Osteocyte (in vitro differentiated cells): ENCODE results near the gene CEP43. TPM values are rescaled to one million over a fixed set of nuclear protein-coding genes. Genes with fewer than 3 reads are reported as not detected.
A peak's percentile ranks its signal among the peaks of the same experiment; 100 is the strongest.

Experiments
- DNase-seq: peaks from one replicate; pipeline ENCODE4 v3.0.0; 2021; ENCODE audit warnings: mixed read lengths; ENCODE audit not compliant: unreplicated experiment; ENCODE audit errors: extremely low spot score
- H3K27ac Mint-ChIP-seq: one replicate; pipeline ENCODE4 v1.8.0; 2021; ENCODE audit warnings: mild to moderate bottlenecking, mixed read lengths; ENCODE audit not compliant: unreplicated experiment
- H3K27me3 Mint-ChIP-seq: one replicate; pipeline ENCODE4 v1.8.0; 2021; ENCODE audit warnings: mixed read lengths; ENCODE audit not compliant: unreplicated experiment
- H3K36me3 Mint-ChIP-seq: one replicate; pipeline ENCODE4 v1.8.0; 2021; ENCODE audit warnings: mixed read lengths; ENCODE audit not compliant: unreplicated experiment
- H3K4me1 Mint-ChIP-seq: one replicate; pipeline ENCODE4 v1.8.0; 2021; ENCODE audit warnings: mixed read lengths; ENCODE audit not compliant: unreplicated experiment
- H3K4me3 Mint-ChIP-seq: one replicate; pipeline ENCODE4 v1.8.0; 2021; ENCODE audit warnings: mild to moderate bottlenecking, moderate library complexity, mixed read lengths; ENCODE audit not compliant: unreplicated experiment
- H3K9me3 Mint-ChIP-seq: one replicate; pipeline ENCODE4 v1.8.0; 2021; ENCODE audit warnings: mixed read lengths; ENCODE audit not compliant: unreplicated experiment
- total RNA-seq: library from RNA; stranded (reverse); gene quantifications from 2 replicates; pipeline ENCODE4 v1.2.1, GENCODE V29; 2021
- TF ChIP-seq, protein P1 (sequence below): fragments of 200-600 bp; sonication (generic); IDR thresholded peaks from 2 replicates; pipeline ENCODE4 v1.5.0; 2021; ENCODE audit warnings: antibody characterized with exemption, mild to moderate bottlenecking, moderate library complexity

CEP43 gene
- total RNA-seq, 1 donor from 2014 or later, result 16.0 TPM

DNA sequence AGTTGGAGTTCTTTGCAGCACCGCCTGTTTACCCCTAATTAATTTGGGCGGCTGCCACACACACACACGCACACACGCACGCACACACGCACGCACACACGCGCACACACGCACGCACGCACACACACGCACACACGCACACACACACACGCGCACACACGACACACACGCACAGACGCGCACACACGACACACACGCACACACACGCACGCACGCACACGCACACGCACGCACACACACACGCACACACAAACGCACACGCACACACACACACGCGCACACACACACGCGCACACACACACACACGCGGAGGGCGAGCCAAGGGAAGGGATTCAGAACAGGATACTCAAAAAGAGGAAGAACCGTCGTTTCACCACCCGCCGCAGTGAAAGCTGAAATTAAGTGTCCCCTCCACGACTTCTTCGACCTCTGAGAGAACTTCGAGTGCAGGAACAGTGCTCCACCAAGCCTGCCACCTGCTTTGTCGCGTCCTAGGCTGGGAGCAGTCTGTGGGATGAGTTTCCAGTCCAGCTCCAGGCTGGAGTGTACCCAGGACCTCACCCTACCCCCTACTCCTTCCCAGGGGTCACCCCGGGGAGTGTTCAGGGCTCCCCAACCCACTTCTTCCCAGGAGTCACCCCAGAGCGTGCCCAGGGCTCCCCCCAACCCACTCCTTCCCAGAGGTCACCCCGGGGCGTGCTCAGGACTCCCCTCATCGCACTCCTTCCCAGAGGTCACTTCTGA is 43.9 kb upstream of the CEP43 start:
- H3K9me3 Mint-ChIP-seq, result no peaks in the 10 kb centered on the region
- no peak overlapping the region for H3K27ac Mint-ChIP-seq
- peak overlapping the region; percentile 78 for H3K4me3 Mint-ChIP-seq
- DNase-seq, result no peak
- H3K27me3 Mint-ChIP-seq, result no peaks in the 10 kb centered on the region
- TF ChIP-seq, protein P1, sequence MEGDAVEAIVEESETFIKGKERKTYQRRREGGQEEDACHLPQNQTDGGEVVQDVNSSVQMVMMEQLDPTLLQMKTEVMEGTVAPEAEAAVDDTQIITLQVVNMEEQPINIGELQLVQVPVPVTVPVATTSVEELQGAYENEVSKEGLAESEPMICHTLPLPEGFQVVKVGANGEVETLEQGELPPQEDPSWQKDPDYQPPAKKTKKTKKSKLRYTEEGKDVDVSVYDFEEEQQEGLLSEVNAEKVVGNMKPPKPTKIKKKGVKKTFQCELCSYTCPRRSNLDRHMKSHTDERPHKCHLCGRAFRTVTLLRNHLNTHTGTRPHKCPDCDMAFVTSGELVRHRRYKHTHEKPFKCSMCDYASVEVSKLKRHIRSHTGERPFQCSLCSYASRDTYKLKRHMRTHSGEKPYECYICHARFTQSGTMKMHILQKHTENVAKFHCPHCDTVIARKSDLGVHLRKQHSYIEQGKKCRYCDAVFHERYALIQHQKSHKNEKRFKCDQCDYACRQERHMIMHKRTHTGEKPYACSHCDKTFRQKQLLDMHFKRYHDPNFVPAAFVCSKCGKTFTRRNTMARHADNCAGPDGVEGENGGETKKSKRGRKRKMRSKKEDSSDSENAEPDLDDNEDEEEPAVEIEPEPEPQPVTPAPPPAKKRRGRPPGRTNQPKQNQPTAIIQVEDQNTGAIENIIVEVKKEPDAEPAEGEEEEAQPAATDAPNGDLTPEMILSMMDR, result no peak
- H3K4me1 Mint-ChIP-seq, result peaks cover 20% of the 10 kb centered on the region
- H3K36me3 Mint-ChIP-seq, result no peaks in the 10 kb centered on the region

DNA sequence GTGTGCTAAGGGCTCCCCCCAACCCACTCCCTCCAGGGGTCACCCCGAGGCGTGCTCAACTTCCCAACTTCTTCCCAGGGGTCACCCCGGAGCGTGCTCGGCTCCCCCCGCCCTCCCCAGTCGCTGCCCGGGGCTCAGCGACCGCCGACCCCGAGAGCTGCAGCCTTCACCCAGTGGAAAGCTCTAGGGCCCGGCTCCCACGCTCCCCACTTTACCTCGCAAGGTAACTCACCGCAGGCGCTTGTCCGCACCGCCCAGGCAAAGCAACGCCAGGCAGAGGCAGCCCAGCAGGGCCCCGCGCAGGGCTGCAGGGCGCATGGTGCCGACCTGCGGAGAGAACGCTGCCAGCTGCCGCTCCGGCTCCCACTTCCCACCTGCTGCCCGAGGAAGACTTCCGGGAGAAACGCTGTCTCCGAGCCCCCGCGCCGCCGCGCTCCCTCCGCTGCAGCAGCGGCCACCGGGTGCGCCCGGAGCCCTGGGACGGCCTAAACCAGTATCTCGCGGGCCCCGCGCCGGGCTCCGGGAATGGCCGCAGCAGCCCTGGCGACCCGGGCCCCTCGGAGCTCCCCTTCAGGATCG is 43.2 kb upstream of the CEP43 start:
- Mint-ChIP-seq H3K9me3 (no peaks in the 10 kb centered on the region), H3K27ac (no peak overlapping the region), H3K4me3 (peak overlapping the region; percentile 78), H3K27me3 (no peaks in the 10 kb centered on the region), H3K4me1 (peaks cover 19% of the 10 kb centered on the region), H3K36me3 (no peaks in the 10 kb centered on the region)
- no peak for DNase-seq
- TF ChIP-seq, protein P1, result no peak

DNA sequence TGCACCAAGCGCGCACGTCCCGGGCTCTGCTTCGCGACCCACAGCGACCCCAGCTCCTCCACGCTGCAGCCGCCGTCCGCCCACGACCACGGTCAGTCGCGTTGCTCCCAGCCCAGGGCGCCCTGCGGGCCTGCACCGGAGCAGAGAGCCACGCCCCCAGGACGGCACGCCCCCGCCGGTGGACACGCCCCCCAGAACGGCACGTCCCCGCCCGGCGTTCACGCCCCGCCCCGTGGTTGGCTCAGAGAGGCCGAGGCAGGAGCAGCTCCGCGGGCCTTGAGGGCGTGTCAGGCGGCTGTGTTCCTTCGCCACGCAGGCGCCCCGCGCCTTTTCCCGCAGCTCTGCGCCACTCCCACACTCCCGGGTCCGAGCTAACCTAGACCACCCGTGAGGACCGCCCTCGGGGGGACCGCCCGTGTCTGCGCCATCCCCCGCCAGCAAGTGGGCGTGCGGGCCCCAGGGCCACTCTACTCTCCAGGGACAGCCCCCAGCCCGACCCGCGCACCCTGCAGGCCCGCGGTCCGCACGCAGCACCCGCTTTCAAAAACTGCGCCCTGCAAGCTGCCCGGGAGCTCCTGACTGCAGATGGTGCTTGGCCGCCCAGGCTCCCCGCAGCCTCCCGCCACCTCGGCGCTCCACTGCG is 42.6 kb upstream of the CEP43 start, which contains the start of gene RNASET2:
RNASET2 (minus strand) TSS at position 107 of the 643 bp plus-strand sequence. CDS start 368 bp downstream, outside the sequence.
- Mint-ChIP-seq H3K4me1 (peaks cover 19% of the 10 kb centered on the region), H3K36me3 (no peaks in the 10 kb centered on the region), H3K27me3 (no peaks in the 10 kb centered on the region), H3K9me3 (no peaks in the 10 kb centered on the region), H3K27ac (peak within 1 kb of the TSS; percentile 50), H3K4me3 (peak within 1 kb of the TSS; percentile 78)
- peak; percentile 98 for DNase-seq
- TF ChIP-seq, protein P1, result no peak

DNA sequence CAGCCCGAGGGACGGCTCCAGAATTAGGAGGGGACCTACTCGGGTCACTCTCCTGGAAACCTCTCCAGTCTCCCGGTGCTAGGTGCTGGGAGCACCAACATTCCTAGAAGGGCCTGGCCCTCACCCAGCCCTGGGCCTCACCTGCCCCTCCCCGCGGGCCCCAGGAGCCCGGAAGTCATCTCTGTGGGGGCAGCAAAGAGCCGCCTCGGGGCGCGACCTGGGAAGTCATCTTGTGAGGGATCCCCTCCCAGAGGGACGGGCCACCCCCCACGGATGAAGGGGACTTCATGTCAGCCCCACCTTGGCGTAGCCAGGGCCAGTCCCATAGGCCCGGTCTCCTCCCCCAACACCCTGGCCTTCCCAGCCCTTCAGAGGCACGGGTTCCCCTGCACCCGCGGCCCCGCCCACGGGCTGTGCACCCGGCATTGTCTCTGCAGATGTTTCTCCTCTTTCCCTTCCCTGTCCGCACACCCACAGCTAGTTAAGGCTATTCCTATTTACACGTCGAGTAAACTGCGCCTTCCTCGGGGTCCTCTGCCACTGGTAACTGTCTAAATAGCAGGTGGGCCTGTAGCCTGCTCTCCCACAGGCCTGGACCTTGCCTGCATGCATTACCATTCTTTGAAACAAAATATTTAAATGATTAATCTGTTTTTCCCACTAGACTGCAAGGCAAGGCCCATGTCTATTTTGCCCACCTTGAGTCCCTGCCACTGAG is 42.0 kb upstream of the CEP43 start:
- Mint-ChIP-seq H3K27me3 (no peaks in the 10 kb centered on the region), H3K36me3 (no peaks in the 10 kb centered on the region), H3K9me3 (no peaks in the 10 kb centered on the region), H3K27ac (peak overlapping the region; percentile 50), H3K4me1 (peaks cover 19% of the 10 kb centered on the region), H3K4me3 (peak overlapping the region; percentile 78)
- TF ChIP-seq, protein P1, result no peak
- DNase-seq, result no peak
